Measurements from ENCODE around the gene XAGE5. TPM values are rescaled to one million over a fixed set of nuclear protein-coding genes. Genes with fewer than 3 reads are reported as not detected.
"Not testable (repeated sequence)": the region's sequence is repeated elsewhere in the genome, so short reads cannot be mapped to it uniquely, and the experiment has no call there.

The XAGE5 gene, protein sequence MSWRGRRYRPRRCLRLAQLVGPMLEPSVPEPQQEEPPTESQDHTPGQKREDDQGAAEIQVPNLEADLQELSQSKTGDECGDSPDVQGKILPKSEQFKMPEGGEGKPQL
- total RNA-seq (not detected), total RNA-seq (0 to 0.08 (median 0) reads per million in 172 experiments)
- polyA plus RNA-seq (2013, experiment 1 of 2): not detected
- not detected for polyA plus RNA-seq (2013, experiment 2 of 2)

DNA sequence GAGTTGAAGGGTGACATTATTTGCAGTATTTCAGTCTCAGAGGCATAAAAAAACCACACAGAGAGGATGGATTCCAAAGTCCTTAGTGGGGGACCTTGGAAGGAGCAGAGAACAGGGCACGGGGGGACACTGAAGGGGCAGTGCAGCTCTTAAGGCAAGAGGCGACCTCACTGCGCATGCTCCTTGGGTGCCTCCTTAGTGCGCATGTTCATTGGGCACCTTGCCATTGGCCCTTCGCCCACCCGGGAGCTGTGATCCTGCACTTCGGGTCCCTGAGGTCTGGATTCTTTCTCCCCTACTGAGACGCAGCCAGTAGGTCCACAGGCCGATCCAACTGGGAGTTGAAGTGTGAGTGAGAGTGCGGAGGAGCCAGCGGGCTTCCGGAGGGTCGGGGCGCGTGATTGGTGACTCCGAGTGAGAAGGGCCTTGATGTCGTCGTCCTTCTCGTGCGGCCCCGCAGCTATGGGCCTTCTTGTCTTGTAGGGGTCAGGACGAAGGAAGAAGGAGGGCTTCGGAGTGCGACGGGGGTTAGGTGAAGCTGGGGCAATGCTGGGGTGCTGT, at the start of gene XAGE5:
XAGE5 (plus strand) TSS at position 223 of the 561 bp plus-strand sequence. CDS start 1,280 bp downstream, outside the sequence.
- ChIA-PET POLR2A (no interaction called here), CTCF (no interaction called here)
- TF ChIP-seq, protein P1, sequence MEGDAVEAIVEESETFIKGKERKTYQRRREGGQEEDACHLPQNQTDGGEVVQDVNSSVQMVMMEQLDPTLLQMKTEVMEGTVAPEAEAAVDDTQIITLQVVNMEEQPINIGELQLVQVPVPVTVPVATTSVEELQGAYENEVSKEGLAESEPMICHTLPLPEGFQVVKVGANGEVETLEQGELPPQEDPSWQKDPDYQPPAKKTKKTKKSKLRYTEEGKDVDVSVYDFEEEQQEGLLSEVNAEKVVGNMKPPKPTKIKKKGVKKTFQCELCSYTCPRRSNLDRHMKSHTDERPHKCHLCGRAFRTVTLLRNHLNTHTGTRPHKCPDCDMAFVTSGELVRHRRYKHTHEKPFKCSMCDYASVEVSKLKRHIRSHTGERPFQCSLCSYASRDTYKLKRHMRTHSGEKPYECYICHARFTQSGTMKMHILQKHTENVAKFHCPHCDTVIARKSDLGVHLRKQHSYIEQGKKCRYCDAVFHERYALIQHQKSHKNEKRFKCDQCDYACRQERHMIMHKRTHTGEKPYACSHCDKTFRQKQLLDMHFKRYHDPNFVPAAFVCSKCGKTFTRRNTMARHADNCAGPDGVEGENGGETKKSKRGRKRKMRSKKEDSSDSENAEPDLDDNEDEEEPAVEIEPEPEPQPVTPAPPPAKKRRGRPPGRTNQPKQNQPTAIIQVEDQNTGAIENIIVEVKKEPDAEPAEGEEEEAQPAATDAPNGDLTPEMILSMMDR (IDR thresholded peaks at IDR 0.05): no peak
- Histone ChIP-seq H3K27ac (ENCODE audit: low read depth in 1 of 2, low read length in 2 of 2) (no peak within 1 kb of the TSS), H3K27me3 (ENCODE audit: control insufficient read depth in 1 of 2, insufficient read depth in 2 of 2, low read length in 2 of 2) (no peaks in the 10 kb centered on the region), H3K4me3 (ENCODE audit: low read length) (no peak within 1 kb of the TSS), H3K36me3 (ENCODE audit: insufficient read depth, low read length) (no peaks in the 10 kb centered on the region), H3K9me3 (ENCODE audit: control insufficient read depth in 1 of 2, insufficient read depth in 1 of 2, low read length in 2 of 2) (no peaks in the 10 kb centered on the region), H3K4me1 (ENCODE audit: insufficient read depth, low read length) (no peaks in the 10 kb centered on the region)
- Mint-ChIP-seq H3K9me3 (no peaks in the 10 kb centered on the region), H3K36me3 (ENCODE audit: low read depth) (no peaks in the 10 kb centered on the region), H3K27me3 (no peaks in the 10 kb centered on the region), H3K4me1 (ENCODE audit: low read depth) (no peaks in the 10 kb centered on the region), H3K4me3 (no peak within 1 kb of the TSS), H3K27ac (no peak within 1 kb of the TSS)
- no peak for ATAC-seq (ENCODE audit: poor library complexity)
- intact Hi-C loops (cut with DNase I, micrococcal nuclease): no loop called here
- no peak for DNase-seq

DNA sequence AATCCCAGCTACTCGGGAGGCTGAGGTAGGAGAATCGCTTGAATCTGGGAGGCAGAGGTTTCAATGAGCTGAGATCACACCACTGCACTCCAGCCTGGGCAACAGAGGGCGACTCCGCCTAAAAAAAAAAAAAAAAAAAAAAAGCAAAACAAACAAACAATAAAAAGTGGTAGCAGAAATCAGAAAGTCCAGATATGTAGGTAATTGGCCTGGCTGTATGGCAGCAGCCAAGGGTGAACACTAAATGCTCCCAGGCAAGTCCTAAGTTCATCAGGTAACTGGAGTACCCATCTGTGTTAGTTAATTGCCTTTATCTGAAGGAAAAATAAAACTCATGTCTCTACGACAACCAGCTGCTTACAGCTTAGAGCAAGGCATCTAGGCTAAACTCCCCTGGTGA, 45.1 kb upstream of the XAGE5 start:
- H3K36me3 Mint-ChIP-seq (ENCODE audit: low read depth); H3K4me1 Mint-ChIP-seq (ENCODE audit: low read depth); H3K27me3 Mint-ChIP-seq; H3K4me3 Mint-ChIP-seq; intact Hi-C loops (cut with DNase I, micrococcal nuclease); ATAC-seq (ENCODE audit: poor library complexity); H3K4me3 ChIP-seq (ENCODE audit: low read length); H3K27ac Mint-ChIP-seq; H3K9me3 ChIP-seq (ENCODE audit: control insufficient read depth in 1 of 2, insufficient read depth in 1 of 2, low read length in 2 of 2); DNase-seq; CTCF ChIA-PET; POLR2A ChIA-PET; H3K9me3 Mint-ChIP-seq; H3K27me3 ChIP-seq (ENCODE audit: control insufficient read depth in 1 of 2, insufficient read depth in 2 of 2, low read length in 2 of 2); H3K27ac ChIP-seq (ENCODE audit: low read depth in 1 of 2, low read length in 2 of 2); H3K4me1 ChIP-seq (ENCODE audit: insufficient read depth, low read length); H3K36me3 ChIP-seq (ENCODE audit: insufficient read depth, low read length): not testable (repeated sequence)

DNA sequence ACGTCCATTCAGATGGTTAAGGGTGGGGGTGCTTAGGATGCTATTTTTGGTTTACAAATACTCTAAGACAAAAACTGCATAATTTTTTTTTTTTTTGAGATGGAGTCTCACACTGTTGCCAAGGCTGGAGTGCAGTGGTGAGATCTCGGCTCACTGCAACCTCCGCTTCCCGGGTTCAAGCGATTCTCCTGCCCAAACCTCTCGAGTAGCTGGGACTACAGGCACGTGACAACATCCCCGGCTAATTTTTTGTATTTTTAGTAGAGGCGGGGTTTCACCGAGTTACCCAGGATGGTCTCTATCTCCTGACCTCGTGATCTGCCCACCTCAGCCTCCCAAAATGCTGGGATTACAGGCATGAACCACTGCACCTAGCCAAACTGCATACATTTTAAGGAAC, 37.6 kb upstream of the XAGE5 start:
- intact Hi-C loops (cut with DNase I, micrococcal nuclease); H3K36me3 ChIP-seq (ENCODE audit: insufficient read depth, low read length); H3K27ac ChIP-seq (ENCODE audit: low read depth in 1 of 2, low read length in 2 of 2); H3K9me3 Mint-ChIP-seq; ATAC-seq (ENCODE audit: poor library complexity); POLR2A ChIA-PET; H3K4me1 Mint-ChIP-seq (ENCODE audit: low read depth); CTCF ChIA-PET; H3K9me3 ChIP-seq (ENCODE audit: control insufficient read depth in 1 of 2, insufficient read depth in 1 of 2, low read length in 2 of 2); DNase-seq; H3K4me1 ChIP-seq (ENCODE audit: insufficient read depth, low read length); H3K4me3 ChIP-seq (ENCODE audit: low read length); H3K4me3 Mint-ChIP-seq; H3K27me3 ChIP-seq (ENCODE audit: control insufficient read depth in 1 of 2, insufficient read depth in 2 of 2, low read length in 2 of 2); H3K27me3 Mint-ChIP-seq; H3K27ac Mint-ChIP-seq; H3K36me3 Mint-ChIP-seq (ENCODE audit: low read depth): not testable (repeated sequence)

DNA sequence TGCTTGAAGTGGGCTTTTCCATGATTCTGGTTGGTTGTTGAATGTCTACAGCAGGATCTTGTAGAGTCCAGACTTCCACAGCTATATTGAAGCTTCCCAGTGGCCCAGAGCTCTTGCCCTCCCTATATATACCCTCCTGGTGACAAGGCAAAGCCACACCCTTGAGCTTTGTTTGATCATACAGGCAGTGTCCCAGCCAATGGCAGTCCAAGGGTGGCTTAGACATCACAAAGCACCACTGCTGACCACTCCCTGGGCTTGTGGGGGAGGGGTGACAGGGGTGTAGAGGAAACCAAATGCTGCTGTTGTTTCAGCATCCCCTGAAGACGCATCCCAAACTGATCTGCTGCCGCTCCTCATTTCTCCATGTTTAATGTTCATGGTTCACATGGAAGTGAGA, 13.8 kb upstream of the XAGE5 start, which contains the start of gene SPANXN5:
SPANXN5 (minus strand) TSS at position 101 of the 400 bp plus-strand sequence; CDS start at position 22, 79 bp downstream.
- intact Hi-C loops (cut with DNase I, micrococcal nuclease); H3K36me3 ChIP-seq (ENCODE audit: insufficient read depth, low read length); POLR2A ChIA-PET; H3K27ac ChIP-seq (ENCODE audit: low read depth in 1 of 2, low read length in 2 of 2); CTCF ChIA-PET; H3K27me3 ChIP-seq (ENCODE audit: control insufficient read depth in 1 of 2, insufficient read depth in 2 of 2, low read length in 2 of 2); H3K27me3 Mint-ChIP-seq; H3K9me3 ChIP-seq (ENCODE audit: control insufficient read depth in 1 of 2, insufficient read depth in 1 of 2, low read length in 2 of 2); H3K36me3 Mint-ChIP-seq (ENCODE audit: low read depth); ATAC-seq (ENCODE audit: poor library complexity); H3K4me1 Mint-ChIP-seq (ENCODE audit: low read depth); H3K9me3 Mint-ChIP-seq; H3K4me3 Mint-ChIP-seq; DNase-seq; H3K4me3 ChIP-seq (ENCODE audit: low read length); H3K4me1 ChIP-seq (ENCODE audit: insufficient read depth, low read length); H3K27ac Mint-ChIP-seq: not testable (repeated sequence)

DNA sequence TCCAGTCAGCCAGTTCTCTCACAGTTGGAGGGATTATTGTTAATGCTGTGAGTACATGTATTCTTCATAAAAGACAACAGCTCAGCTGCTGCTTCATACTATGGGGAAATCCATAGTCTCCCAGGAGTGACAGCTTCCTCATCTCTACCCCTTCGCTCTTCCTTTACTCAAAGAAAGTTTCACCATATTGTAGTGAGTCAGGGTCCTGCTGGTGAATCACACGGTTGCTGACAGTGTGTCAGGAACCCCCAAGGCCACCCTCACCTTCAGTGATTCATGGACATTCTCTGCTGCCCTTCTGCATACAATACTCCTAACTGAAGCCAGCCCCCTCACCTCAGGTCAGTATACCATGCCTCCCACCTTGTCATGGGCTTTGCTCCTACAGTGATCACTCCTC, 6.2 kb upstream of the XAGE5 start:
- CTCF ChIA-PET; H3K9me3 Mint-ChIP-seq; H3K36me3 Mint-ChIP-seq (ENCODE audit: low read depth); H3K27ac ChIP-seq (ENCODE audit: low read depth in 1 of 2, low read length in 2 of 2); H3K4me3 Mint-ChIP-seq; H3K4me1 ChIP-seq (ENCODE audit: insufficient read depth, low read length); H3K4me3 ChIP-seq (ENCODE audit: low read length); H3K27ac Mint-ChIP-seq; H3K4me1 Mint-ChIP-seq (ENCODE audit: low read depth); H3K27me3 Mint-ChIP-seq; H3K27me3 ChIP-seq (ENCODE audit: control insufficient read depth in 1 of 2, insufficient read depth in 2 of 2, low read length in 2 of 2); ATAC-seq (ENCODE audit: poor library complexity); H3K36me3 ChIP-seq (ENCODE audit: insufficient read depth, low read length); DNase-seq; intact Hi-C loops (cut with DNase I, micrococcal nuclease); H3K9me3 ChIP-seq (ENCODE audit: control insufficient read depth in 1 of 2, insufficient read depth in 1 of 2, low read length in 2 of 2); POLR2A ChIA-PET: not testable (repeated sequence)
